ENCODE measurements around the gene CCDC88C.

- no peak for TF ChIP-seq CTCF (IDR thresholded peaks at IDR 0.05; ENCODE audit: low read length)
- TF ChIP-seq EZH2 (IDR thresholded peaks at IDR 0.05; ENCODE audit: borderline replicate concordance, low read length), result no peak
Observed at GRCh38 chr14:91390165-91390778, 27.3 kb downstream of the CCDC88C start.
